GM12878 (cell line): ENCODE measurements around the gene IL19. TPM values are rescaled to one million over a fixed set of nuclear protein-coding genes. Genes with fewer than 3 reads are reported as not detected.

Source experiments
- ATF2 ChIP-seq: IDR thresholded peaks from 2 replicates; pipeline ENCODE4 v1.6.1; 2012; ENCODE audit warnings: low read length, inconsistent platforms
- BACH1 ChIP-seq: fragments of 450-650 bp; IDR thresholded peaks from 2 replicates; pipeline ENCODE4 v1.6.1; 2017; ENCODE audit warnings: mild to moderate bottlenecking, borderline replicate concordance
- CBX5 ChIP-seq: sonication (generic); IDR thresholded peaks from 2 replicates; pipeline ENCODE4 v1.6.1; 2016; ENCODE audit warnings: low read depth, moderate library complexity, mild to moderate bottlenecking, inconsistent platforms
- FOXM1 ChIP-seq: IDR thresholded peaks from 2 replicates; pipeline ENCODE4 v1.6.1; 2012; ENCODE audit warnings: low read depth, mild to moderate bottlenecking, inconsistent platforms, low read length, moderate library complexity
- HDAC2 ChIP-seq: fragments of 200-600 bp; sonication (generic); IDR thresholded peaks from 2 replicates; pipeline ENCODE4 v1.6.1; 2017
- KLF5 ChIP-seq: fragments of 450-650 bp; IDR thresholded peaks from 2 replicates; pipeline ENCODE4 v1.6.1; 2014; ENCODE audit warnings: mild to moderate bottlenecking; ENCODE audit not compliant: partially characterized antibody
- MXI1 ChIP-seq: fragments of 150-350 bp; IDR thresholded peaks from 2 replicates; pipeline ENCODE4 v1.6.1; 2011; ENCODE audit warnings: low read depth, mild to moderate bottlenecking, inconsistent platforms, low read length, improper control_type of control experiment
- MYB ChIP-seq: fragments of 150-350 bp; IDR thresholded peaks from 2 replicates; pipeline ENCODE4 v1.6.1; 2014; ENCODE audit warnings: mild to moderate bottlenecking, low read depth, low read length, borderline replicate concordance
- NR2C2 ChIP-seq: IDR thresholded peaks from 2 replicates; pipeline ENCODE4 v1.6.1; 2011; ENCODE audit warnings: borderline replicate concordance, low read depth; ENCODE audit not compliant: control insufficient read depth, insufficient read length
- PBX3 ChIP-seq: IDR thresholded peaks from 2 replicates; pipeline ENCODE4 v1.6.1; 2011; ENCODE audit warnings: mild to moderate bottlenecking, low read depth, low read length, moderate library complexity; ENCODE audit not compliant: insufficient replicate concordance
- RELB ChIP-seq: fragments of 450-650 bp; IDR thresholded peaks from 2 replicates; pipeline ENCODE4 v1.6.1; 2017; ENCODE audit warnings: low read depth, mild to moderate bottlenecking, moderate library complexity
- SMARCA5 ChIP-seq: fragments of 450-650 bp; IDR thresholded peaks from 2 replicates; pipeline ENCODE4 v1.6.1; 2017; ENCODE audit warnings: mild to moderate bottlenecking
- SMC3 ChIP-seq: IDR thresholded peaks from 2 replicates; pipeline ENCODE4 v1.6.1; 2011; ENCODE audit warnings: low read length, improper control_type of control experiment, borderline replicate concordance
- STAT1 ChIP-seq: fragments of 450-650 bp; conservative IDR thresholded peaks from 2 replicates; pipeline ENCODE4 v1.6.1; 2014; ENCODE audit warnings: antibody characterized with exemption, mild to moderate bottlenecking
- TARDBP ChIP-seq: IDR thresholded peaks from 2 replicates; pipeline ENCODE4 v1.6.1; 2016; ENCODE audit warnings: borderline replicate concordance
- TBL1XR1 ChIP-seq: IDR thresholded peaks from 2 replicates; pipeline ENCODE4 v1.6.1; 2012; ENCODE audit warnings: low read depth, low read length, improper control_type of control experiment
- WRNIP1 ChIP-seq: IDR thresholded peaks from 2 replicates; pipeline ENCODE4 v1.6.1; 2011; ENCODE audit warnings: low read depth, low read length, improper control_type of control experiment, borderline replicate concordance
- YBX1 ChIP-seq: fragments of 450-650 bp; IDR thresholded peaks from 2 replicates; pipeline ENCODE4 v1.6.1; 2016; ENCODE audit warnings: antibody characterized with exemption
- YY1 ChIP-seq: IDR thresholded peaks from 2 replicates; pipeline ENCODE4 v1.6.1; 2011; ENCODE audit warnings: low read depth, mild to moderate bottlenecking, low read length
- ZBED1 ChIP-seq: IDR thresholded peaks from 2 replicates; pipeline ENCODE4 v1.6.1; 2016; ENCODE audit warnings: borderline replicate concordance
- ZNF622 ChIP-seq: fragments of 450-650 bp; IDR thresholded peaks from 2 replicates; pipeline ENCODE4 v1.6.1; 2017; ENCODE audit warnings: mild to moderate bottlenecking, inconsistent platforms
- ZZZ3 ChIP-seq: IDR thresholded peaks from 2 replicates; pipeline ENCODE4 v1.6.1; 2011; ENCODE audit warnings: low read depth; ENCODE audit not compliant: control insufficient read depth, insufficient read length
- polyA plus RNA-seq, 11 experiments: library from polyadenylated mRNA; depleted of rRNA in 4 of 11; unstranded in 6 of 11; stranded (reverse) in 5 of 11; fragments of >200 nt; fragmentation: Nextera tagmentation in 4 of 11; fragmentation: Illumina TruSeq in 1 of 11; extraction: Ambion mirVana in 4 of 11; extraction: Trizol in 1 of 11; gene quantifications; 1 replicate in 1 of 11; 2 replicates in 10 of 11; pipeline versions ENCODE4 v1.2.1 to v1.2.3, GENCODE V29; 2011 to 2016; ENCODE audit warnings: inconsistent platforms in 2 of 11, missing spikeins in 2 of 11, low read depth in 1 of 11
- total RNA-seq, 4 experiments: library from RNA; depleted of rRNA in 3 of 4; stranded (reverse); fragments of >200 nt in 3 of 4; fragmentation: Illumina TruSeq in 1 of 4; extraction: Trizol in 1 of 4; gene quantifications; 2 replicates each; pipeline versions ENCODE4 v1.2.1 to v1.2.3, GENCODE V29; 2013 to 2021
- TF ChIP-seq, protein P1 (sequence below): IDR thresholded peaks from 2 replicates; pipeline ENCODE4 v1.6.1; 2012; ENCODE audit warnings: mild to moderate bottlenecking, low read depth, low read length
- TF ChIP-seq, protein P2 (sequence below): fragments of 450-650 bp; IDR thresholded peaks from 2 replicates; pipeline ENCODE4 v1.6.1; 2016; ENCODE audit warnings: mild to moderate bottlenecking

The IL19 gene
- total and polyA plus RNA-seq, 10 of the 15 experiments (the other 5 are each of a cell fraction or from before 2014, with no cell fraction given): 0.10 to 0.73 (median 0.28) TPM; not detected in 6

DNA sequence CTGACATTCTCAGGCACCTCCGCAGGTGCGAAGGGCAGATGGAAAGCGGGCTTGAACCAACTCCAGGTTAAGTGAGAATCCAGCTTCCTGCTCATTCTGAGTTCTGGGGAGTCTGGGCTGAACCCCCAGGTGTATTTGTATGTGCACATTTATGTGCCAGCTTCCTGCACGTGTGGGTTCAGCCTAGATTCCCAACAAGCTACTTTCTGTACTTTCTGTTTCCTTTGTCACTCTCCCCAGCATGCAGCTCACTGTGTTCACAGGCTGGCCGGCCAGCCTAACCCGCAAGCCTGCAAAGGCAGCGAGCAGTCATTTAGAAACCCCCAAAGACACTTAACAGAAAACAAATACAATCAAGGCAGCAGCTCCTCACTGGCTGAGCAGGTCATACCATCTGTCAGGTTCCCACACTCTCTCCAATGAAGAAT is 1.3 kb upstream of the IL19 start (continued):
- TF ChIP-seq MYB (no peak), FOXM1 (peak; percentile 74; the same call in 1 of the 2 replicates), SMARCA5 (0 out of 2 replicates have a peak, but pooled peaks have one; percentile 26), SMC3 (no peak), MXI1 (peak; percentile 37; the same call in 1 of the 2 replicates), CBX5 (peak; percentile 77), YY1 (peak; percentile 49; the same call in 1 of the 2 replicates), HDAC2 (no peak), ATF2 (peak; percentile 92), ZNF622 (no peak), TARDBP (no peak), ZBED1 (no peak), PBX3 (no peak), KLF5 (peak; percentile 30), WRNIP1 (no peak), STAT1 (no peak), NR2C2 (no peak), BACH1 (peak; percentile 58; the same call in 1 of the 2 replicates), RELB (peak; percentile 88), YBX1 (no peak), TBL1XR1 (peak; percentile 84), ZZZ3 (no peak)
- TF ChIP-seq, protein P1, sequence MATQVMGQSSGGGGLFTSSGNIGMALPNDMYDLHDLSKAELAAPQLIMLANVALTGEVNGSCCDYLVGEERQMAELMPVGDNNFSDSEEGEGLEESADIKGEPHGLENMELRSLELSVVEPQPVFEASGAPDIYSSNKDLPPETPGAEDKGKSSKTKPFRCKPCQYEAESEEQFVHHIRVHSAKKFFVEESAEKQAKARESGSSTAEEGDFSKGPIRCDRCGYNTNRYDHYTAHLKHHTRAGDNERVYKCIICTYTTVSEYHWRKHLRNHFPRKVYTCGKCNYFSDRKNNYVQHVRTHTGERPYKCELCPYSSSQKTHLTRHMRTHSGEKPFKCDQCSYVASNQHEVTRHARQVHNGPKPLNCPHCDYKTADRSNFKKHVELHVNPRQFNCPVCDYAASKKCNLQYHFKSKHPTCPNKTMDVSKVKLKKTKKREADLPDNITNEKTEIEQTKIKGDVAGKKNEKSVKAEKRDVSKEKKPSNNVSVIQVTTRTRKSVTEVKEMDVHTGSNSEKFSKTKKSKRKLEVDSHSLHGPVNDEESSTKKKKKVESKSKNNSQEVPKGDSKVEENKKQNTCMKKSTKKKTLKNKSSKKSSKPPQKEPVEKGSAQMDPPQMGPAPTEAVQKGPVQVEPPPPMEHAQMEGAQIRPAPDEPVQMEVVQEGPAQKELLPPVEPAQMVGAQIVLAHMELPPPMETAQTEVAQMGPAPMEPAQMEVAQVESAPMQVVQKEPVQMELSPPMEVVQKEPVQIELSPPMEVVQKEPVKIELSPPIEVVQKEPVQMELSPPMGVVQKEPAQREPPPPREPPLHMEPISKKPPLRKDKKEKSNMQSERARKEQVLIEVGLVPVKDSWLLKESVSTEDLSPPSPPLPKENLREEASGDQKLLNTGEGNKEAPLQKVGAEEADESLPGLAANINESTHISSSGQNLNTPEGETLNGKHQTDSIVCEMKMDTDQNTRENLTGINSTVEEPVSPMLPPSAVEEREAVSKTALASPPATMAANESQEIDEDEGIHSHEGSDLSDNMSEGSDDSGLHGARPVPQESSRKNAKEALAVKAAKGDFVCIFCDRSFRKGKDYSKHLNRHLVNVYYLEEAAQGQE: no peak
- TF ChIP-seq, protein P2, sequence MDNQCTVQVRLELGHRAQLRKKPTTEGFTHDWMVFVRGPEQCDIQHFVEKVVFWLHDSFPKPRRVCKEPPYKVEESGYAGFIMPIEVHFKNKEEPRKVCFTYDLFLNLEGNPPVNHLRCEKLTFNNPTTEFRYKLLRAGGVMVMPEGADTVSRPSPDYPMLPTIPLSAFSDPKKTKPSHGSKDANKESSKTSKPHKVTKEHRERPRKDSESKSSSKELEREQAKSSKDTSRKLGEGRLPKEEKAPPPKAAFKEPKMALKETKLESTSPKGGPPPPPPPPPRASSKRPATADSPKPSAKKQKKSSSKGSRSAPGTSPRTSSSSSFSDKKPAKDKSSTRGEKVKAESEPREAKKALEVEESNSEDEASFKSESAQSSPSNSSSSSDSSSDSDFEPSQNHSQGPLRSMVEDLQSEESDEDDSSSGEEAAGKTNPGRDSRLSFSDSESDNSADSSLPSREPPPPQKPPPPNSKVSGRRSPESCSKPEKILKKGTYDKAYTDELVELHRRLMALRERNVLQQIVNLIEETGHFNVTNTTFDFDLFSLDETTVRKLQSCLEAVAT: peak; percentile 58
